Measurements from ENCODE around the gene UGT1A8.

Gene UGT1A8

GRCh38 chr2:233802132-233802815 is 184.8 kb downstream of the UGT1A8 start:
- no peak for DNase-seq

DNA sequence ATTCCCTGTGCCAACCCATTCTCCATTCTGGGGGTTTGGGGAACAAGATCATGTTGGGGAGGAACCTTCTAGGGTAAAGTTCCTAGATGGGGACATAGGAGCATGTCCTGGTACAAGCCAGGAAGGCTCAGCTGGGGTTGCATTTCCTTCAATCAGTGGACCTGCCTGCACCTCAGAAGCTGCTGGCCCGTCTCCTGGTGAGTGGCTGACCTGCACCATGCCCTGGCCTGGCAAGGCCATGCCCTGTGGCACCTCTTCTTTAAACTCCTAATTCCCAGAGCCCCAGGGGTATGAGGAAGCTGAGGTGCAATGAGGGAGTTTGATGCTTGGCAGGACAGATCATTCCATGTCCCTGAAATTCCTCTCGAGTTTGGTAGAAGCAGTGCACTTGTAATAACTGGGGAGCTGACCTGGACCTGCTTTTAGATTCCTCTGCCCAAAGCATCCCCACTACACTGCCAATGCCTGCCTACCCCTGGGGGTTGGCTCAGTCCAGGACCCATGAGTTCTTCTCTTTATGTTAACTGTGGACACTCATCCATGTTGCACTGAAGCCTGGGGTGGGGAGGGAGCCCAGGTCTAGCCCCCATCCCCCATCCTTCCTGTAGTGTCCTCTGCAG is 186.0 kb downstream of the UGT1A8 start:
- no peak for DNase-seq

DNA sequence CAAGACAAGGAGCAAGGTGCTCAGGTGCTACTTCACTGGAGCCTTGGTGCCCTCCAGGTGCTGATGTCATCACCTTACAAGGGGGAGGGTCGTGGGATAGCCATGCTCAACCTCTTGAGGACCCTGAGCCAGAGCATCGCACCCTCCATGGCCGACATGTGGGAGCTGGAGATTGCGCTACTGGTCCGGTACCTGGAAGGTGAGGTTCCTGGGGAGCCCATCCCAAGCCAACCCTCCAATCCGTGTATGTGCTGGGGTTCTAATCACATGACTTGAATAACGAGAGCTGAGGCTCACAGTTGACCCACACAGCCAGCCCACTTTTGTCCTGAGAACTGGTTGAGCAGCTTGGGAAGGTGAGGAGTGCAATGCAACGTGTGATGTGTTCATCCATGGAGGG is 186.6 kb downstream of the UGT1A8 start:
- DNase-seq: no peak

- DNase-seq: no peak
Observed at GRCh38 chr2:233807215-233807865, 189.9 kb downstream of the UGT1A8 start.

DNA sequence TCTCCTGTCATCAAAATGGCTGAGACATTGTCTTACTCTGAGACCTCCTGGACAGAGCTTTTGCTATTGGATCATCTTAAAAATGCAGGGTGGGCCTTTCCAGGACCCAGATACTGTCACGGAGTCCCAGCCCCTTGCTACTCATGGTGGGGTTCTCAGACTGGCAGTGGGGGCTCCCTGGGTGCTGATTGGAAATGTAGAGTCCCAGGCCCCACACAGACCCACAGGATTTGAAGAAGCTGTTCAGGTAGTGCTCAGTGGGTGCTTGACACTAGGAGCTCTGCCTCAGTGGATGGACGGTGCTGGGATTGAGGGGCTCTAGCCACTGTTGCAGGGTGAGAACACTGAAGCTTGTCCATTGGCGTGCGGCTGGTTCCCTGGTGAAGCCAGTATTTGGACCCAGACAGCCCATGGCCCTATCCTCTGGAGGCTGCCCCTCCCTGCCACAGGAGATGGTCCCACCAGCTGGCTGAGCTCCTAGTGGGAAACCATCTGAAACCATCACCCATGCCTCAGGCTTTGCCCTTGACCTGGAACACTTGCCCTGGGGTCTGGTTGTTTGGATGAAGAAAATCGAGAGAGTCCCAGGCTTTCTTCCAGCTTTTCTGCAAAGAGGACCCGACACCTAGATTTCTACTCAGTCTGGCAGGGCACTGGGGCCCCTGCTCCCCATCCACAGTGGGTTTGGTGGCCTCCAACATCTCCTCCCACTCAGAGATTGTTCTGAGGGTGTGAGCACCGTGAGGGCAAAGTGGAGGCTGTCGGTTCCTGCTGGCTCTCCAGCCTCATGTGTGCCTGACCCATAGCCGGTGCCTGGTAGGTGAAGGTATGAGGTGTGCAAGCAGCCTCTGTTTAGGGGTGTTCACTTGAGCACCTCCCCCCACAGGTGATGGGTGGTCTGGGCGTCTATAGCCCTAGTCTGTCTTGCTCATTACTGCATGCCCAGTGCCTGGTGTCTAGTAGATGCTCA is 190.8 kb downstream of the UGT1A8 start:
- no peak for DNase-seq

DNA sequence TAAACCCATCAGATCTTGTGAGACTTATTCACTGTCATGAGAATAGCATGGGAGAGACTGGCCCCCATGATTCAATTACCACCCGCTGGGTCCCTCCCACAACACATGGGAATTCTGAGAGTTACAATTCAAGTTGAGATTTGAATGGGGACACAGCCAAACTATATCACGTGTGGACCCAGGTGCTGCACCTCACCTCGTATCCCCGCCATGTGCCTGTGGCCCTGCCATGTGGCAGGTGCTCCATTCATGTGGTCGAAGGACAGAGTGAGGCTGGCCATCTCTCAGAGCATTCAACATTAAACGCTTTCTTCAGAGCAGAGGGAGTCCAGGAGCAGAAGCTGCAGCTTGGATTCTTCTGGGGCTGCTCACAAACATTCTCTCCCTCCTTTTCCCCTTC is 193.0 kb downstream of the UGT1A8 start:
- no peak for DNase-seq

- no peak for DNase-seq
Observed at GRCh38 chr2:233811087-233811486, 193.7 kb downstream of the UGT1A8 start.

- no peak for DNase-seq
Observed at GRCh38 chr2:233811732-233812131, 194.3 kb downstream of the UGT1A8 start.

- DNase-seq: no peak
Observed at GRCh38 chr2:233813236-233814055, 196.0 kb downstream of the UGT1A8 start.

GRCh38 chr2:233814056-233814835 is 196.8 kb downstream of the UGT1A8 start:
- DNase-seq: no peak

GRCh38 chr2:233815861-233816260 is 198.4 kb downstream of the UGT1A8 start:
- no peak for DNase-seq

DNA sequence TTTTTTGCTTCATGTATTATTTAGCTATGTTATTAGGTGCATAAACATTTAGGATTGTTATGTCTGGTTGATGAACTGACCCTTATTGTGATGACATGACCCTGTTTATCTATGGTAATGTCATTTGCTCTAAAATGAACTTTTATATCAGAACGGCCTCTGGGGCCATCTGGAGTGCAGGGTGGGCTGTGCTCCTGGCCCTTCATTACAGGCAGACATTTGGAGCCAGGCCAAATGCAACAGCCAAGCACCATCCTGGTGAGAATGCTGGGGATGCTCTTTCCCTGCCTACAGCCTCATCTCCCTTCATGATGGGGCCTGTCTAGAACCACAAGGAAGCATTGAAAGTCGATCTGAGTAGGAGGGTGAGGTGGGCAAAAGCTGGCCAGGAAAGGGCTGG is 198.9 kb downstream of the UGT1A8 start:
- DNase-seq: no peak

GRCh38 chr2:233816771-233817170 is 199.3 kb downstream of the UGT1A8 start:
- no peak for DNase-seq

DNA sequence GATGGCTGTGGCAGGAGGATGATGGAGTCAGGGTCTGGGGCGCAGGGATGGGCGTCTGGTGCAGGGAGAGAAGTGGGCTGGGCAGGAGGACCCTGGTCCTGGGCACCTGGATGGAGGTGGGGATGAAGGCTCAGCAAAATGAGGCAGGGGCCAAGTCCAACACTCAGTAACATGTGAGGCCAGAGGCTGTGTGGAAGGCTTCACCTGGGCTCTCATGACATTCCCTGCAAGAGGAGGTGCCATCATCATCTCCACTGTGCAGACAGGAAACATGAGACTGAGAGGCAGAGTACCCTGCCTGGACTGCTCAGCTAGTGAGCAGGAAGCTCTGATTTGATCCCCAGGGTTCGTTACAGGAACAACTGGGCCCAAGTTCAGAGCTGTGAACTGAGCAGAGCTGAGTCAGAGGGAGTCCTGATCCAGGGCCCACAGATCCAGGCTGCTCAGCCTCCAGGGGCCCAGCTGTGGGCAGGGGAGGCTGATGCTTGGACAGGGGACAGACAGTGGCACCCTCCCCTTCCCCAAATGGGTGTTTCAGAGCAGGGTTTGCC is 200.0 kb downstream of the UGT1A8 start:
- DNase-seq: no peak

DNA sequence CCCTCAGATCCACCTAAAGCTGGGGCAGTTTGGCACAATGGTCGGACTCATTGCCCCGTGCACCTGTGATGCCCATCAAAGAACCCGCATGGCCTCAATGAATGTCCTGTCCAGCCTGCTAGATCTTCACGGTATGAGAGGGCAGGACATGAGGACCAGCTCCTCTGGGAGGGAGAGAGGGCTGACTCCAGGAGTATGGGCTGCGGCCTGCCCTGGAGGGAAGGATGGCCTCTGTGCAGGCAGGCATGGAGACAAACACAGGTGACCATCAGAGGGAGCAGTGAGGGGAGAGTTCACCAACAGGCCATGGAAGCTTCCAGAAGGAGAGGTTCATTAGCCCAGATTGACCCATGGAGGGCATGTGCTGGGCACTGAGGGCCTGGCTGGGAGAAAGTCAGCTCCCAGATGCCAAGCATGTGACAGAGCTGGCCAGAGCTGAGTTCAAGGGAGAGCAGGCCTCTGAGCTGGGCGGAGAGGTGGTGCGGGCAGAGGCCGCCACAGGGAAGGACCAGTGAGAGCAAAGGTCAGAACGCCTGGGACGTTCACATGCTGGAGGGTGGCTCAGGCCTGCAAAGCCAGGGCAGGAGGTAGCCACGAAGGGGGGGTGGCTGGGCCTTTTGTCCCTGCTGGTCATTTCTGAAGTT is 200.7 kb downstream of the UGT1A8 start:
- DNase-seq: no peak

DNA sequence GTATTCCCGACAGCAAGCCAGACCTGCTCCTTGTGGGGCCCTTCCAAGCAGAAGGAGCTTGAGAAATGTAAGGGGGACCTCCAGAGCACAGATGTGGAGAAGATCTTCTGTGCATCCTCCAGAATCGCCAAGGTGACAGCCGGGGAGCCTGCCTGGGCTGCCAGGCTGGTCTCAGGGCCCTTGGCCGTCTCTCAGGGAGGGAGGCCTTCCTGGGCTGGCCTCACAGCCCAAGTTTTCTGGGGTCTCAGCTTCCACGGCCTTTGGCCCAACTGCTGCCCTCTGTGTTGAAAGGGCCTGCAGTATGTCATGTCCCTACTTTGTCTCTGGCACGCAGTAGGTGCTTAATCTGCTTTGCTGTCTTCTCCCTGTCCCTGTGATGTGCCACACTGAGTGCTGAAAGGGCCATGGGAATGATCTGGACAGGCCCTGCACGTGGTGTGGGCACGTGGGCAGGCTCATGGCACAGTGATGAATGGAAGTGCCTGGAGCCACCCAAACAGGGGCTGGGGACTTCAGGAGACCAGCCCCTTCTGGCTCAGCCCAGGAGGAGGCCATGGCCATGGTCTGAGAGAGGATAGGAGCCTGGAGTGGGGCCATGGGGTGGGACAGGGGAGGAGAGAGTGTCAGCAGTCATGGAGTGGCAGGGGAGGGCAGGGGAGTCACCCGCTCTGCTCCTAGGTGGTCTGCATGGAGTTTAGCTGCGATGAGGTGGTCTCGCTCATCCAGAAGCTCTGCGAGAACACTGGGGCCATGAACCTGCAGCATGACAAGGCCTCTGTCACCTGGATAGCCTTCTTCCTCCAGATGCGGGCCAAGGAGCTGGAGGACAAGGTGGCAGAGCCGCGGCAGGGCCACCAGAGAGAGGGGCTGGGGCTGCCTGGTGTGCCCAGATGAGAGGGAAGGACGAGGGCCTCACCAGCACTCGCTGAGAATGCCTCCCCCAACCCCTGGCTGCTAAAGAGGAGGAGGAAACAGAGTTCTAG is 201.5 kb downstream of the UGT1A8 start:
- DNase-seq: no peak

- no peak for DNase-seq
Observed at GRCh38 chr2:233819884-233820773, 202.7 kb downstream of the UGT1A8 start.

DNA sequence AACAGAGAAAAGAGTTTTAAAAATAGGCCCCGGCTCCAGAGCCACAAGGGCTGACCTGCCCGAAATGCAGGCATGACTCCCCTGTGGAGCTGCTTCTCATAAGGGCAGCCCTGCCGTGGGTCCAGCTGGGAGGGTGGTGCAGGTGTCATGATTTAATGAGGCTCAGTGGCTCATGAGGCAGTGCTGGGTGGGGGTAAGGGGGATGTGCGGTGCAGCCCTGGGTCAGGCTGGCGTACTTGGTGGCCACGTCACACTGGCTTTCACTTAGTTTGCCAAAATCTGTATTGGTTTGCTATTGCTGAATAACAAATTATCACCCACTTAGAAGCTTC is 203.3 kb downstream of the UGT1A8 start:
- no peak for DNase-seq
